MM.1S (cell line): ENCODE data around the gene ERGIC3.

Experiments used
- DNase-seq: peaks from one replicate; pipeline ENCODE4 v3.0.0-alpha.2; 2015
- H2AFZ ChIP-seq: fragments of 300-600 bp; sonication (generic); 2 replicates; pipeline ENCODE4 v1.6.0; 2016; ENCODE audit warnings: antibody characterized with exemption, low read length
- H3F3A ChIP-seq: fragments of 300-600 bp; sonication (generic); 2 replicates; pipeline ENCODE4 v1.6.1; 2016; ENCODE audit warnings: mild to moderate bottlenecking, antibody characterized with exemption, low read length, moderate library complexity, mixed read lengths; ENCODE audit not compliant: insufficient read depth
- H3K27ac ChIP-seq: fragments of 300-600 bp; sonication (generic); 2 replicates; pipeline ENCODE4 v1.5.1; 2016; ENCODE audit warnings: mild to moderate bottlenecking, low read length
- H3K27me3 ChIP-seq: fragments of 300-600 bp; sonication (generic); replicated peaks from 2 replicates; pipeline ENCODE4 v1.6.0; 2016; ENCODE audit warnings: low read length; ENCODE audit not compliant: insufficient read depth
- H3K36me3 ChIP-seq: fragments of 300-600 bp; sonication (generic); replicated peaks from 2 replicates; pipeline ENCODE4 v1.6.1; 2016; ENCODE audit warnings: mild to moderate bottlenecking, low read length, mixed read lengths; ENCODE audit not compliant: insufficient read depth
- H3K4me1 ChIP-seq: fragments of 300-600 bp; sonication (generic); 2 replicates; pipeline ENCODE4 v1.6.1; 2016; ENCODE audit warnings: low read length, mixed read lengths
- H3K4me2 ChIP-seq: fragments of 300-600 bp; sonication (generic); 2 replicates; pipeline ENCODE4 v1.6.0; 2016; ENCODE audit warnings: low read depth, low read length
- H3K4me3 ChIP-seq: fragments of 300-600 bp; sonication (generic); 2 replicates; pipeline ENCODE4 v1.5.1; 2016; ENCODE audit warnings: low read length, mixed read lengths
- H3K79me2 ChIP-seq: fragments of 300-600 bp; sonication (generic); 2 replicates; pipeline ENCODE4 v1.6.1; 2016; ENCODE audit warnings: mixed run types, low read length, mixed read lengths
- H3K9ac ChIP-seq: fragments of 300-600 bp; sonication (generic); 2 replicates; pipeline ENCODE4 v1.6.1; 2016; ENCODE audit warnings: low read length, mixed read lengths
- H3K9me2 ChIP-seq: fragments of 300-600 bp; sonication (generic); replicated peaks from 2 replicates; pipeline ENCODE4 v1.6.1; 2016; ENCODE audit warnings: mild to moderate bottlenecking, low read length, mixed read lengths; ENCODE audit not compliant: insufficient read depth
- H3K9me3 ChIP-seq: fragments of 300-600 bp; sonication (generic); replicated peaks from 2 replicates; pipeline ENCODE4 v1.6.1; 2016; ENCODE audit warnings: mild to moderate bottlenecking, low read length, mixed read lengths; ENCODE audit not compliant: insufficient read depth
- H4K20me1 ChIP-seq: fragments of 300-600 bp; sonication (generic); 2 replicates; pipeline ENCODE4 v1.6.1; 2016; ENCODE audit warnings: mild to moderate bottlenecking, low read length, moderate library complexity, mixed read lengths; ENCODE audit not compliant: insufficient read depth
- CTCF ChIP-seq: fragments of 300-600 bp; sonication (generic); IDR thresholded peaks from 2 replicates; pipeline ENCODE4 v1.5.1; 2016; ENCODE audit warnings: antibody characterized with exemption, low read length, mixed read lengths
- EZH2 ChIP-seq: fragments of 300-600 bp; sonication (generic); optimal IDR thresholded peaks from 2 replicates; pipeline ENCODE3; 2017; ENCODE audit warnings: low read depth, mild to moderate bottlenecking, antibody characterized with exemption, low read length, mixed read lengths
- EZH2phosphoT487 ChIP-seq: fragments of 300-600 bp; sonication (generic); IDR thresholded peaks from 2 replicates; pipeline ENCODE4 v1.6.1; 2018; ENCODE audit warnings: antibody characterized with exemption, low read length

ERGIC3 gene

GRCh38 chr20:35546127-35546526 is 4.2 kb downstream of the ERGIC3 start:
- no peak overlapping the region for H3K4me2 ChIP-seq
- no peak overlapping the region for H2AFZ ChIP-seq
- H3K9ac ChIP-seq, result no peak overlapping the region
- H3K79me2 ChIP-seq, result peaks cover 5% of the 10 kb centered on the region; the same call in 1 of the 2 replicates
- H3K9me2 ChIP-seq, result no peaks in the 10 kb centered on the region
- no peaks in the 10 kb centered on the region for H3F3A ChIP-seq
- no peak overlapping the region for H3K4me3 ChIP-seq
- H3K36me3 ChIP-seq, result no peaks in the 10 kb centered on the region
- TF ChIP-seq EZH2 (no peak), EZH2phosphoT487 (no peak), CTCF (no peak)
- H3K27ac ChIP-seq, result no peak overlapping the region
- H3K9me3 ChIP-seq, result no peaks in the 10 kb centered on the region
- H3K4me1 ChIP-seq, result peaks cover 4% of the 10 kb centered on the region; the same call in 1 of the 2 replicates
- H3K27me3 ChIP-seq, result no peaks in the 10 kb centered on the region
- no peak for DNase-seq
- no peaks in the 10 kb centered on the region for H4K20me1 ChIP-seq

- H3K4me1 ChIP-seq, result no peaks in the 10 kb centered on the region
- H2AFZ ChIP-seq, result no peak overlapping the region
- no peak overlapping the region for H3K9ac ChIP-seq
- H3K27ac ChIP-seq, result no peak overlapping the region
- no peaks in the 10 kb centered on the region for H3K9me3 ChIP-seq
- H3K36me3 ChIP-seq, result no peaks in the 10 kb centered on the region
- no peak overlapping the region for H3K4me3 ChIP-seq
- H3K9me2 ChIP-seq, result no peaks in the 10 kb centered on the region
- no peaks in the 10 kb centered on the region for H3K27me3 ChIP-seq
- TF ChIP-seq EZH2phosphoT487, result no peak
- TF ChIP-seq EZH2, result no peak
- TF ChIP-seq CTCF, result no peak
- no peak for DNase-seq
- H3K4me2 ChIP-seq, result no peak overlapping the region
- no peaks in the 10 kb centered on the region for H4K20me1 ChIP-seq
- peaks cover 5% of the 10 kb centered on the region; the same call in 1 of the 2 replicates for H3K79me2 ChIP-seq
- H3F3A ChIP-seq, result no peaks in the 10 kb centered on the region
Observed at GRCh38 chr20:35547329-35547728, 5.5 kb downstream of the ERGIC3 start.

- DNase-seq, result no peak
- Histone ChIP-seq H3K9ac (no peak overlapping the region), H3K27ac (no peak overlapping the region), H3K4me2 (no peak overlapping the region), H3K36me3 (no peaks in the 10 kb centered on the region), H3K9me2 (no peaks in the 10 kb centered on the region), H2AFZ (no peak overlapping the region), H3K4me3 (no peak overlapping the region), H3K27me3 (no peaks in the 10 kb centered on the region), H4K20me1 (no peaks in the 10 kb centered on the region), H3F3A (no peaks in the 10 kb centered on the region), H3K9me3 (no peaks in the 10 kb centered on the region), H3K79me2 (no peaks in the 10 kb centered on the region), H3K4me1 (no peaks in the 10 kb centered on the region)
- TF ChIP-seq CTCF, result no peak
- no peak for TF ChIP-seq EZH2
- no peak for TF ChIP-seq EZH2phosphoT487
Observed at GRCh38 chr20:35551503-35551902, 9.6 kb downstream of the ERGIC3 start.
